Activated CD8-positive, alpha-beta memory T cell treated with anti-CD3 and anti-CD28 coated beads for 48 hours (primary cell): ENCODE results near the gene CACNA1G.

Experiments
- DNase-seq, 3 experiments: peaks; one replicate each; pipeline ENCODE4 v3.0.0-alpha.2; 2020; ENCODE audit warnings: low read depth in 2 of 3, low spot score in 2 of 3

Gene CACNA1G

GRCh38 chr17:50629902-50630301 lies 69.4 kb downstream of the CACNA1G start:
- DNase-seq: no peak

GRCh38 chr17:50630524-50631194 lies 70.1 kb downstream of the CACNA1G start:
- peak; percentile 13 to 40 (median 36) for DNase-seq

- DNase-seq: no peak
Measured at GRCh38 chr17:50631195-50631907, 70.8 kb downstream of the CACNA1G start.

GRCh38 chr17:50631908-50632571 lies 71.5 kb downstream of the CACNA1G start:
- DNase-seq: no peak

GRCh38 chr17:50632637-50633036 lies 72.1 kb downstream of the CACNA1G start:
- no peak for DNase-seq

GRCh38 chr17:50633683-50634082 lies 73.2 kb downstream of the CACNA1G start:
- DNase-seq: no peak

GRCh38 chr17:50634224-50634914 lies 73.9 kb downstream of the CACNA1G start, which contains the start of gene ABCC3:
ABCC3 (plus strand) TSS chr17:50634881; CDS start chr17:50634937, 56 bp downstream.
- DNase-seq: no peak

GRCh38 chr17:50634915-50635731 lies 74.6 kb downstream of the CACNA1G start:
- no peak for DNase-seq

GRCh38 chr17:50635732-50635981 lies 75.1 kb downstream of the CACNA1G start:
- DNase-seq: no peak

GRCh38 chr17:50635982-50636803 lies 75.7 kb downstream of the CACNA1G start:
- DNase-seq: no peak

GRCh38 chr17:50636804-50637195 lies 76.3 kb downstream of the CACNA1G start:
- DNase-seq: no peak

- DNase-seq: no peak
Measured at GRCh38 chr17:50637829-50638605, 77.5 kb downstream of the CACNA1G start.

GRCh38 chr17:50638606-50638965 lies 78.1 kb downstream of the CACNA1G start:
- DNase-seq: no peak

- DNase-seq: no peak
Measured at GRCh38 chr17:50638966-50639713, 78.6 kb downstream of the CACNA1G start.

GRCh38 chr17:50640686-50641351 lies 80.3 kb downstream of the CACNA1G start:
- no peak for DNase-seq

- no peak for DNase-seq
Measured at GRCh38 chr17:50641357-50641756, 80.8 kb downstream of the CACNA1G start.

GRCh38 chr17:50642071-50642721 lies 81.7 kb downstream of the CACNA1G start:
- no peak for DNase-seq
